HG03460 (cell line): Measurements from ENCODE around the gene MIEN1.
"Not testable (repeated sequence)": the region's sequence is repeated elsewhere in the genome, so short reads cannot be mapped to it uniquely, and the experiment has no call there.

ENCODE experiments used
- ATAC-seq: cut with Tn5 transposase; IDR thresholded peaks from one replicate; pipeline ENCODE4 v1.9.1; 2021; ENCODE audit not compliant: unreplicated experiment

Gene MIEN1

DNA sequence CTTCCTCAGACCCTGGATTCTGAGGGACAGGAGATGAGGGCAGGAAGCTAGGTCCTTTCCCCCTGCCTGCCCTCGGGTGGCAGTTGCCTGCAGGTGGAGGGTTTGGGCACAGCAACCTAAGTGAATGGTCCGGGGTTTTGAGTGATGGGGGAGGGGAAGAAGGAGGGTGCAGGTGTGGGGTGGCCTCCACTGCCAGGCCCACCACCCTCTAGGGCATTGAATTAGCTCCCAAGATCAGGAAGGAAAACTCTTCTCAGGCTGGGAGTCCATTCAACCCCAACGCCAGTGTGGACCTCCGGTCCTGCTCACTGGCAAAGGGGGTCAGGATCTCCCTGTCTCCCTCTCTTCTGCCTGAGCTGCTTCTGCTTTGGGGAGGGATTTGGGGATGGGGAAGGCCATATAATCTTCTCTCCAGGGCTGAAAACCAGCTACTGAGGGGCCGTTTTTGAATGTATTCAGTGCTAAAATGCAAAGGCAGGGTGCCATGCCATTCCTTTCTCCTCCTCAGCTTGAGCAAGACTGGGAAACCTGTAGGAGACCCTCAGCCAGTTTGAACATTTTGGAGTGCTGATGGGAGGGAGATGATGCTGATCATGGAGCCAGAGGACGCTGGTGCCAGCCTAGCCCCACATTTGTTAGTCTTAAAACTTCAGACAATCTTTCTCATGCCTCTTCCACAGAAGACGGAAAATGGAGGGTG lies 26.2 kb upstream of the MIEN1 start:
- ATAC-seq = no peak

DNA sequence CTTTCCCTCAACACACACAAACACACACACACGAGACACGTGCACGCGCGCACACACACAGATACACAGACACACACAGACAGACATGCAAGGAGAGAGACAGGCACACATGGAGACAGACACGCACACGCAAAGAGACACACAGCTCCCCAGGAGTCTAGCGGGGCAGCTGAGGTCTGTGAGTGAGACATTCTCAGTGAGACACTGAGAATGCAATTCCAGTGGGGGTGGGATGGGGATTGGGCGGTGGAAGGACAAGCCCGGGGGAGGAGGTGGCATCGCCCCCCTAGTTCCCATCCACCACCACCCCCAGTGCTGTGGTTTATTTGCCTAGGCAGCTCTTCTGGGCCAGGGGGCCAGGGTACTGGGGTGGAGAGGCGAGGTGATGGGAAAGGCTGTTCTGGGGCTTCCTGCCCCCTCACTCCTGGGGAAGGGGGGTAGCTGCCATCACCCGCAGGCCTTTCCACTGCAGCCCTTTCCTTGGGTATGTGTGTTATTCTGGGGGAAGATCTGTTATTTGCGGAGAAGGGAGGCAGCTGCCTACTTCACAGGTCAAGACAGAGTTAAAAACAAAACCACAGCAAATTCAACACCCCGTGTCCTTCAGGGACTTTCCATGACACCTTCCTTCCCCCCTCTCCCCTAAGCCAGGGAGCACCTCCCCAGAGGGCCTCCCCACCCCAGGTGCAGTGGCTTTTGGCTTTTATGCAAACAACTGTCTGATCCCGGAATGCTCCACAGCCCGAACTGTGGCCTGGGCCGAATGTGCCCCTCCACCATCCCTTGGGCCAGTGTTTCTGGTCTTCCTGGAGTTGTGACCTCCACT lies 25.4 kb upstream of the MIEN1 start:
- ATAC-seq = no peak

GRCh38 chr17:39754958-39755553 lies 24.7 kb upstream of the MIEN1 start:
- ATAC-seq = no peak

- peak; percentile 52 for ATAC-seq
These were observed 24.0 kb upstream of the MIEN1 start for GRCh38 chr17:39754161-39754957.

GRCh38 chr17:39753514-39754160 lies 23.3 kb upstream of the MIEN1 start:
- ATAC-seq = peak; percentile 13

GRCh38 chr17:39752241-39752881 lies 22.0 kb upstream of the MIEN1 start:
- ATAC-seq = no peak

GRCh38 chr17:39751637-39752036 lies 21.3 kb upstream of the MIEN1 start:
- no peak for ATAC-seq

DNA sequence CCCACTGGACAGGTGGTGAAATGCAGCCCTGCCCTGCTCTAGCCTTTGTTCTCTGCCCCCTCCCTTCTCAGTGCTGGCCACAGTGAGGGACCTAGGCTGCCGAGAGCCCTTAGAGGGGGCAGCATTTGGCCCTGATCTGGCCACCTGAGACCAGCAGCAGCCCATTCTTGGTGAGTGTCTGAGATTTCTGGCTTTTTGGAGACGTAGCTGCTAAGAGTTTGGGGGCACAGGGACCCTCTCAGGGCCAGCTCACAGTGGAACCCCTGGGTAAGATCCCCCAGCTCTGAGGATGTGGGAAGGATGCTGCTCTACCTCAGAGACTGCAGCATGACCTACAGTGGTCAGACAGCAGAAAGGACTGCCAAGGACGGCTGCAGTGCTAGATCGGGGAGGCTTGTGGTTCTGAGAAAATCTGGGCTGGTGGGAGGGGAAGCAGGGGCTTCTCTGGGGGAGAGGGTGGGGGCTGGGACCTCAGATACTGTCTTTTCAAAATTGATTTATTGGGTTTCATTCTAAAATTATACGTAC lies 20.7 kb upstream of the MIEN1 start:
- ATAC-seq = no peak

GRCh38 chr17:39750131-39751015 lies 20.0 kb upstream of the MIEN1 start:
- no peak for ATAC-seq

DNA sequence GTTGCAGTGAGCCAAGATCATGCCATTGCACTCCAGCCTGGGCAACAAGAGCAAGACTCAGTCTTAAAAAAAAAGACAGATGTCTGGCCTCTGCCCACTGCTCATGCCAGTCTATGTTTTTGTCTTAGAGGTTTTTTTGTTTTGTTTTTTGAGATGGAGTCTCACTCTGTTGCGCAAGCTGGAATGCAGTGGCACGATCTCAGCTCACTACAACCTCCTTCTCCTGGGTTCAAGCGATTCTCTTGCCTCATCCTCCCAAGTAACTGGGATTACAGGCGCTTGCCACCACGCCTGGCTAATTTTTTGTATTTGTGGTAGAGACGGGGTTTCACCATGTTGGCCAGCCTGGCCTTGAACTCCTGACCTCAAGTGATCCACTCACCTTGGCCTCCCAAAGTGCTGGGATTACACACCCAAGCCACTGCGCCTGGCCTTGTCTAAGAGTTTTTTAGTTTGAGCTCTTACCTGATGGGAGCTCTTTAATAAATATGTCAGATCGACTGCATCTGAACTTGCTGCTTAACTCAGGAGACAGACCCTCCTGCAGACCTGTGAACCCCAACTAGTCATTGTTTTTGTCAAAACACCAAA lies 18.2 kb upstream of the MIEN1 start:
- not testable (repeated sequence) for ATAC-seq

DNA sequence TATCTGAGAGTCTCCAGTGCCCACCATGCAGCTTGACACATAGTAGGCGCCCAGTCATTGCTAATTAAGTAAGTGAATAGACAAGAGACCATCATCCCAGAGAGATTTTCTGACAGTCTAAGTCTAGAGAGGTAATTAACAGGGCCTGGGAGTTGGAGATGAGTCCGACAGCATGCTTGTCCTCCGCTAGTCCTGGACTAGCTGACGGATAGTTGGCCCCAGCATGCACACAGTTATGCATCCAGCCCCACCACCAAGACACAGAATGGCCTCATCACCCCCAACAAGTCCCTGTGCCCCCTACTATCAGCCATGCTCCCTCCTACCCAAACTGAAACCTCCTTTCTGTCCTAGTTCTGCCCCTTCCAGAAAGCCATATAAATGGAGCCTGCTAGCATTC lies 17.4 kb upstream of the MIEN1 start:
- no peak for ATAC-seq

DNA sequence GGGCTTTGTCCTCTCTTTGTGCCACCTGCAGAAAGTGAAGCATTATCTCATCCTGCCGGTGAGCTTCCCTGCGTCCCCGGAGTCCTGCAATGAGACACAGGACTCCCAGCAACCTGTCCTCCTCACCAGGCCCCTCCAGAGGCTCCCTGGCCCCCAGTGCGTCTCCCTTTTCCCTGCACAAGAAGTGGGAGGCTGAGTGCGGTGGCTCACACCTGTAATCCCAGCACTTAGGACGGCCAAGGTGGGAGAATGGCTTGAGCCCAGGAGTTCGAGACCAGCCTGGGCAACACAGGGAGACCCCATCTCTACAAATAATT lies 15.8 kb upstream of the MIEN1 start:
- no peak for ATAC-seq

- no peak for ATAC-seq
These were observed 15.2 kb upstream of the MIEN1 start for GRCh38 chr17:39745335-39746144.

DNA sequence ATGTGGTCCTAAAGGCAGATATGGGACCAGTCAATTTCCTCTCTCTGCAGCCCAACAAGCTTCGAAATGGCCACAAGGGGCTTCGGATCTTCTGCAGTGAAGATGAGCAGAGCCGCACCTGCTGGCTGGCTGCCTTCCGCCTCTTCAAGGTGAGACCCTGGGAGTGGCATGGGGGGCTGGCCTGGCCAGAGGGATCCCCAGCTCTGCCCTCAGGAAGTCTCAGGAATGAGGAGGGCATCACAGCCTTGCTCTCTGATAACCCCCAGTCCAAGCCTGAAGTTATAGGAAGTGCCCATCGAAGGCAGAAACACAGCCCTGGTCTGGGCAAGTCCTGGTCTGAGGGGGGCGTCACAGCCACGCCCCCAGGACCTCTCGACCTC lies 14.5 kb upstream of the MIEN1 start:
- no peak for ATAC-seq

DNA sequence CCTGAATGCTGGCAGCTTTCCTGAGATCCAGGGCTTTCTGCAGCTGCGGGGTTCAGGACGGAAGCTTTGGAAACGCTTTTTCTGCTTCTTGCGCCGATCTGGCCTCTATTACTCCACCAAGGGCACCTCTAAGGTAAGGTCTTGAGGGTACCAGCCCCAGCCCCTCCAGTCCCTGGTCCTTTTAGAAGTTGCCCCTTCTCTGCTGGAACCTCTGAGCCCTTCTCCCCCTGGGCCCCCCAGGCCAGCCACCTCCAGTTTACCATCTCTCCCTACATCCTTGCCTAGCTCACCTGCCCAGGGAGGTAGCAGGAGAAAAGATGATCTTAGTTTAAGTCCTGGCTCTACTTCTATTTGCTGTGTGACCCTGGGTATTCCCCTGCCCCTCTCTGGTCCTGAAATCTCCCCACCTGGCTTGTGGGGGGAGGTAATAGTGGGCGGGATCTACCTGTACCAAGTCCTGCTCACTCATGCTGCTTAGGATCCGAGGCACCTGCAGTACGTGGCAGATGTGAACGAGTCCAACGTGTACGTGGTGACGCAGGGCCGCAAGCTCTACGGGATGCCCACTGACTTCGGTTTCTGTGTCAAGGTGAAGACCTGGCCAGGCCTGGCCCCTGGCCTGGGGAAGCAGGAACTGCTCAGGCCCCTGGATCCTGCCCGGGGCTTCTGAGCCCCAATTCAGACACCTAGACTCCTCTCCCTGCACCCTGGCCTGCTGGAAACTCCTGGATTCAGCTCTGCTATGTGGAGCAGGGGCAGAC lies 13.9 kb upstream of the MIEN1 start:
- no peak for ATAC-seq

DNA sequence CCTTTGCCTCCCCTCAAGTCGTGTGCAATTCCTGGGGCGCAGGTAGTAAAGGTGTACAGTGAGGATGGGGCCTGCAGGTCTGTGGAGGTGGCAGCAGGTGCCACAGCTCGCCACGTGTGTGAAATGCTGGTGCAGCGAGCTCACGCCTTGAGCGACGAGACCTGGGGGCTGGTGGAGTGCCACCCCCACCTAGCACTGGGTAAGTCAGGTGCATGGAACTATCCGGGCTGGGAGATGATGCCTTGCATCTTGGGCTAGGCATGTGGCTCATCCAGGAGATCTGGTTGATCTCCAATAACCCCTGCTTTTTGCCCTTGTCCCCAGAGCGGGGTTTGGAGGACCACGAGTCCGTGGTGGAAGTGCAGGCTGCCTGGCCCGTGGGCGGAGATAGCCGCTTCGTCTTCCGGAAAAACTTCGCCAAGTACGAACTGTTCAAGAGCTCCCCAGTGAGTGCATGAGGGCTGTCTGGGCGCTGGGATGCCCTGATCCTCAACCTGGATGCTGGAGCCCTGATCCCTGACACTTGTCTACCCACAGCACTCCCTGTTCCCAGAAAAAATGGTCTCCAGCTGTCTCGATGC lies 12.6 kb upstream of the MIEN1 start:
- ATAC-seq = no peak
